Activated CD4-positive, alpha-beta T cell treated with anti-CD3 and anti-CD28 coated beads for 4 hours (primary cell): ENCODE measurements around the gene SERPINA3.
"Not testable (repeated sequence)": the region's sequence is repeated elsewhere in the genome, so short reads cannot be mapped to it uniquely, and the experiment has no call there.

Experiments
- DNase-seq, 2 donors: peaks; one replicate each; pipeline ENCODE4 v3.0.0-alpha.2; 2020

The SERPINA3 gene

DNA sequence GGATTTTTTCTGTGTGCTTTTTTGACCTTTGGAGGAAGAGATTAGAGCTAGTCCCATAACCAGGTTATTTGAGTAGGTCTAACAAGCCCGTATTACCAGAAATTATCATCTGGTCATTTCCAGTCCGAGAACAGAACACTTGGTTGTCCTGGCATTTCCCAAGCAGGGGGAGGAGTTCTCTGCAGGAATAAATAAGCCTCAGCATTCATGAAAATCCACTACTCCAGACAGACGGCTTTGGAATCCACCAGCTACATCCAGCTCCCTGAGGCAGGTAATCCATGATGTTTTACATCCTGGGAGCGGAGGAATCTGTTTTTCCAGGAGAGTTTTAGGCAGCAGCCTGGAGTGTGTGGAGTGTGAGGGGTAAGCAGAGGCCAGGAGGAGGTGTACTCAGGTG, at the start of gene SERPINA3:
TSS of gene SERPINA3 (plus strand) at position 218 of the 400 bp plus-strand sequence. CDS start 2,051 bp downstream, outside the sequence.
- DNase-seq: no peak

DNA sequence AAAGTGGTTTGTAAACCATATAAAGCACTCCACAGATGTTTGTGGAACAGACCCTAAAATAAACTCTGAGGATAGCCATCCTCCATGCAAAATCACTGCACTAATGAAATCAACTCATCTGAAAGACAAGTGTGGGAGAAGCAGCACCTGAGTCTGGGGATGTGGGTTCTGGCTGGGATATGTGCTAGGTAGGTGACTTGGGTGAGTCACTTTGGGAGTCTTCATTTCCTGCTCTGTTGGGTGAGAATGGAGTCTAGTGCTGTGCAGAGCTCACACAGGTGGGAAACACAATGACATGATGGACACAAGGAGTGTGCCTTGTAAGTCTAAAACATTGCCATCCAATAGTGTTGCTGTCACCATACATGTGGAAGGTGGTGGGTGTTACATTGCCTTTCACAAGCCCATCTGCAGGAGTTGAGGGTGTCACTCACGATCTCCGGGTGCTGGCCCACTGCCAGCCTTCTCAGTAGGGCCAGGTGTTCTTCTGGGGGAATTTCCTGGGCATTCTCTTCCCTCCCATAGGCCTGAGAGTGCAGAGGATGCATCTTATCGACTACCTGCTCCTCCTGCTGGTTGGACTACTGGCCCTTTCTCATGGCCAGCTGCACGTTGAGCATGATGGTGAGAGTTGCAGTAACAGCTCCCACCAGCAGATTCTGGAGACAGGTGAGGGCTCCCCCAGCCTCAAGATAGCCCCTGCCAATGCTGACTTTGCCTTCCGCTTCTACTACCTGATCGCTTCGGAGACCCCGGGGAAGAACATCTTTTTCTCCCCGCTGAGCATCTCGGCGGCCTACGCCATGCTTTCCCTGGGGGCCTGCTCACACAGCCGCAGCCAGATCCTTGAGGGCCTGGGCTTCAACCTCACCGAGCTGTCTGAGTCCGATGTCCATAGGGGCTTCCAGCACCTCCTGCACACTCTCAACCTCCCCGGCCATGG, 49.0 kb upstream of the SERPINA3 start:
- no peak for DNase-seq

DNA sequence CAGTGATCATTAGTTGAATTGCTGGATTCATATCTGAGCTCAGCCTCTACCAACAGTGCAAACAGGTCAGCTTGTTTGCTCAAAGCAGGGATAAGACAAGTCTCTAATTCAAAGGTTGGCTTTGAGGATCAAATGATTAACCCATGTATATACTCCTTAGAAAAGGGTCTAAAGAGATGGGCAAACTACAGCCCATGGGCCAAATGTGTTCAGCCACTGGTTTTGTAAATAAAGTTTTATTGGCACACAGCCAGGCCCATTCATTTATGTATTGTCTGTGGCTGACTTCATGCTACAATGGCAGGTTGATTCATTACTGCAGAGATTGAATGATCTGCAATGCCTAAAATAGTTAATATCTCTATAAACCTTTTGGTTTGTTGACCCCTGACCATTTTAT, 47.8 kb upstream of the SERPINA3 start:
- DNase-seq: no peak

DNA sequence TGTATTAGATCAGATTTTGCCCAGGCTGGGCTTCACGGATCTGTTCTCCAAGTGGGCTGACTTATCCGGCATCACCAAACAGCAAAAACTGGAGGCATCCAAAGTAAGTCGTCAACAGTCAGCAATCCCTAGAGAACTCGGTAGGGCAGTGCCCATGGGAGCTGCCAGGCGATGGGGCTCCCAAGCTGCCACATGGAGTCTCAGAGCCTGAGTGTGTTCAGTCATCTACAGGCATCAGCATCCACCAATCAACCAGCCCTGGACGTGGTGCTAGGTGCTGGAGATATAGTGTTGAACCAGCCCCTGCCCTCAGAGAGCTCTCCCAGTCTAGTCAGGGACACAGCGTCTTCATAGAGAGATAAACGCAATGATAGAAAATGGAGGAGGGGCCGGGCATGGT, 44.0 kb upstream of the SERPINA3 start:
- no peak for DNase-seq

DNA sequence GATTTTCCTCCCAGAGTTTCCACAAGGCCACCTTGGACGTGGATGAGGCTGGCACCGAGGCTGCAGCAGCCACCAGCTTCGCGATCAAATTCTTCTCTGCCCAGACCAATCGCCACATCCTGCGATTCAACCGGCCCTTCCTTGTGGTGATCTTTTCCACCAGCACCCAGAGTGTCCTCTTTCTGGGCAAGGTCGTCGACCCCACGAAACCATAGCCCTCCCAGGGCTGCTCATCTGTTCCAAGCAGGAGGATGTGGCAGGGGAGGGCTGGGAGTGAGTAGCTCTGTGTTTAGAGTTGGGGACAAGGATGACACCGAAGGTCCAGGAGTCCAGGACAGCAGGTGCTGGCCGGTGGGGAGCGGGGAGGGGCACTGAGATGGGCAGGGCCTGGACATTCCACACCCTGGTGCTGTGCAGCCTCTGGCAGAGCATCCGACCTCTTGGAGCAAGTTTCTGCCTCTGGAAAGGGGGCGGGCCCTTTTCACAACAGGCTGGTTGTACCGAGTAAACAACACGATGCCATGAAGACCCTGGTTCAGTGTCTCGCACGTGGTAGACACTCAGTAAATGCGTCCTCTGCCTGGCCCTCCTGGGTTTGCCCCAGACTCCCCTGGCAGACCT, 42.7 kb upstream of the SERPINA3 start:
- no peak for DNase-seq

DNA sequence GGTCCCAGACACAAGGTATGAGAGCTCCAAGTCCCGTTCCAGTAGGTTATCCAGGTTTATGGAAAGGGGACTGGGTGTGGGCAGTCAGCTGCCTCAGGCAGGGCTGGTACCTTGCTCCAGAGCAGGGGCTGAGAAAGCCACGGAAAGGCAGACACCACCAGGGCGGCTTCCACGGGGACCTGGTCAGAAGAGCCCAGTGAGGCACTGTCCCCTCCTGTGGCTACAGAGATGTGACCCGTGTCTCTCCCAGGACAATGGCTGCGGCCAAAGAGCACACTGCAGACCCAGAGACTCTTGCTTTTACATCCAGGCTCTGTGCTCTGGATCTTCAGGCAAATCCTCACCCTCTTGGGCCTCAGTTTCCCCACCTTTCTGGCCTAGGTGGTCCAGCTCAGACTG, 42.2 kb upstream of the SERPINA3 start:
- DNase-seq: no peak

DNA sequence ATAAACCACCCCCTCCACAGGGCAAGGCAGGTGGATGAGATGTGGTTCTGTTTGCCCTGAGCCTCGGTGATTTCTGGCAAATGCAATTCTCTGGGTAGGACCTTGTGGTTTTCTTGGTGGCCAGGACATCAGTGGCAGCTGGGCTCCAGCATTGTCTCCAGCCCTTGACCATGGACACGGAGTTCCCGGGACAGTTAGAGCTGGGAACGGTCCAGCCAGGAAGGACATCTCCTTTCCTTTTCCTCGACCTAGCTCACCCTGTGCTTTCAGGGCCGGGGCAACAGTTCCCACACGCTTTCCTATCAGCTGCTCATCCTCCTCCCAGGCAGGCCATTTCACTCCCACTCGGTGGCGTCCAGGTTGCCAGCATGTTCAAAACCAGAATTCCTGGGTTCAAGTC, 41.8 kb upstream of the SERPINA3 start:
- no peak for DNase-seq

DNA sequence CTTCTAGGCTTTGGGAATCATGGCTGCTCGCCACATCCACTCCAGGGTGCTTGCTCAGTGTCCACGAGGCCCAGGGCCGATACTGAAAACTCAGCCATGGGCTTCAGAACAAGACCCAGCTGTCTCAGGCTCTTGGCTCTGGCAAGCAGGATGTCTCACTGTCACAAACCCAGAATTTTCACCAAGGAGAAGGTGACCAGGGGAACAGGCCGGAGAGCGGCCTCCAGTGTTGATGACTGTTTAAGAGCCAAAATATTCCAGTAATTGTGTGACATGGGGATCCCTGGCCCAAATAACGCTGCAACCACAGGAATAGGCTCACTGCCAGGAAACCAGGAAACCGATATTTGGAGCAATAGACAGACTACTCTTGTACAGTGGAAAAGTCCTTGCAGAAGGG, 40.8 kb upstream of the SERPINA3 start:
- DNase-seq: no peak

DNA sequence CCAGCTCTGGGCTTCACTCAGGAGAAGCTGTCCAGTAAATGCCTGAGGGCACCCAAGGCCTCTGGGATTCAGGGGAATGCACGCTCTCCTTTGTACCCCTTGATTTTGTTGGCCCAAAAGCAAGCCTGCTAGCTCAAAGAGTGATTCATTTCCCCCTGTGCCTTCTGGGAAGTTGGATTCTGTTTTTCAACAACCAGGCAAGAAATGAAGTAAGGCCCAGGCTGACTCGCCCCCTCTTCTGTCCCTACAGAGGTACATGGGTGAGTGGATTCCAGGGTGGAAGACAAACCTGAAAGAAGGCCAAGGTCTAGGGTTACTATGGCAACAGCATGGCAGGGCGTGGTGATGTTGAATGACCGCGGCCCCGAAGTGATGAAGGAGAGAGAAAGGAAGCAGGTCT, 40.2 kb upstream of the SERPINA3 start:
- DNase-seq: no peak

DNA sequence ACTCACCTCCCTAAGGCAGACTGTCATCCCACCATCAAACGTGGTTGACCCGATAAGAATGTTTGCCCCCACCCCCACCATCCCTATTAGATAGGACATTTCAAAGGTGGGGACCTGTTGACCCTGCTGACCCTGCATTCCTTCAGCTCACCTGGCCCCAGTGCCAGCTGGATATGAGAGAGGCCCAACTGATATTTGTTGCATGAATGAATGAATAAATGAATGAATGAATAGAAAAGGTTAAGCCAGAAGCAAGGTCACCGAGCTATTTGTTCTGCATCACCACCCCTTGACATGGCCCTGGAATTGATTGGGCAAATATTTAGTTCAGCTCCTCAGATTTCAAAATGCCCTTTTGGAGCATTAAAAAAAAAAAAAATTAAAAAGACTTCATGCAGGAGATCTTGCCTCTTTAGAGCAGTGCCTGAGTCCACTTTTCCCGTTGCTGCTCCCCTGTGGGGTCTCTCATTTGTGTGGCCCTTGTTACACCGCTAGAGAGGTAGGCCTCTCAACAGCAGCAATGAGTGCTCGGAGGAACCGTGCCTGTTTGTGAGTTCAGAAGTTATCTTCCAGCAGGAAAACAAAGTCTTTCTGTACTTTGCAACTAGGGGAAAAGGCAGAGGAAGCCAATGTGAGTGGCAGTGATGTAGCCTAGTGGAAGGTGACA, 39.4 kb upstream of the SERPINA3 start:
- no peak for DNase-seq

DNA sequence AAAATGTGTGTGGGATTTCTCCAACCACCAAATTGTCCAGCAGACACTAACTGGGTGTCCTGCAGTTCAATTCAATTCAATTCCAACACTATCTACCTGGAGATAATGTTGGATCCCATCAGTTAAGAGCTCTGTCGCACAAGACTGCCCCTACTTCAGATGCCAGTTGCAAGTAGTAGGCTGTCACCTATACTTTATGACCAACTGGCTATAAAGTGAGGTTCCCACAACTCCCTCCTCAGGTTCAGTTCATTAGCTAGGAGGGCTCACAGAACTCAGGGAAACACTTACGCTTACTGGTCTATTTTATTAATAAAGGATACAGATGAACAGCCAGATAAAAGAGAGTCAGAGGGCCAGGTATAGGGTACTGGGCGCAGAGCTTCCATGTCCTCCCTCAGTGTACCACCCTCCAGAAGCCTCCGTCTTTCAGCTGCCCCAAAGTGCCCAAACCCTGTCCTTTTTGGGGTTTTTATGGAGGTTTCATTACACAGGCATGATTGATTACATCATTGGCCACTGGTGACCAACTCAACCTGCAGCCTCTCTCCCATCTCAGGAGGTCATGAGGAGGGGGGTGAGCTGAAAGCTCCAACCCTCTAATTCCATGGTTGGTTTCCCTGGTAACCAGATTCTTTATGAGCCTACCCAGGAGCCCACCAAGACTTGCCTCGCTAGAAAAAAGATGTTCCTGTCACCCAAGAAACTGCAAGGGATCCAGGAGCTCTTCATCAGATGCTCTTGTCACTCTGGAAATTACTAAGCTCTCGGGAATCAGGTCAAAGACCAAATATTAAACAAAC, 38.5 kb upstream of the SERPINA3 start:
- no peak for DNase-seq

DNA sequence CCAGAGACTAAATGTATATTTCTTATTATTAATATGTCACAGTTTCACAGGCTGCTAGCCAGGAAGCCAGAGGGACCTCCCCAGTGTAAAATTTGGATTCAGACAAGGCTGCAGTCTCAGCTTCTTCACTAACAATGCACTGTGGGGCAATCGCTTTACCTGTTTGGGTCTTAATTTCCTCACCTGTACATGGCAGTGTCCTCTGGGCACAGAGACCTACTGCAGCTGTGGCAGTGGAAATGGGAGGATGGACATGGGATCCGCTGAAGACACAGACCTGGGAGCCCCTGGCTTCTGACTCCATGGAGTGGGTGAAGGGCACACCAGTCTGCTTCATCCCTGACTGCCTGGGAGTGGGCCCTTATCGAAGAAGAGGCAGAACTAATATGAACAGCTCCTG, 37.9 kb upstream of the SERPINA3 start:
- no peak for DNase-seq

DNA sequence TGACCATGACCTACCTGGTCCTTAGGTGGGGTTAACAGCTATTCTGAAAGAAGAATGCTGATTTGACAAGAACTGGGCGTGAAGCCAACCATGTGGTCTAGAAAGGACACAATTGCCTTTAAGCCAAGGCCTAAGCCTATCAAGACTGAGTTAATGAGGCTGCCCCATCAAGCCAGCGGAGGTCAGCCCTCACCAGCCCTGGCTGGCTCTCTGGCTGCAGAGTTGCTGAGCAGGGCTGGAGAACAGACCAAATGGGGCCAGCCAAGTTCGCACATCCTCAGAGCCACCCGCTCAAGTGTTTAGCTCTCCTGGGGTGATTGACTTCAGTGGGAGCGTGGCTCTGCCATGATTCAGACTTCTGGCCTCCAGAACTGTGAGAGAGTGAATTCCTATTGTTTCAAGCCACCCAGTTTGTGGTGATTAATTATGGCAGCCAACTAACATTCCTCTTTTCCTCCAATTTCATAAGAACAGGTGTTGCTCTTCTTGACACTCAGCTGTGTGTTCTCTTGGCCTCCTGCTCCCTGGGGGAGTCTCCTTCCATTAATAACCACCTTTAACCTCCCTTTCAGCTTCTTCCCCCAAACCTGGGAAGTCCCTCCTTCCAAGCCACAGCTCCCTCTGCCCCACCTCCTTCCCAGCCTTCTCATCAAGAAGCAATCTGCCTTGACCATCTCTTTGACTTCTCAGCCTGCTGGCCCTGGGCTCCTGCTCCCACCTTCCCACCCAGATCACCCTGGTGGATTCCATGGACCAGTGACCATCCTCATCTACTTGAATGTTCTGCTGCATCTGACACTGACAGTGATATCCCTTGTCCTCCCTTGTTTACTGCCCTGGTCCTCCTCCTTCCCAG, 36.2 kb upstream of the SERPINA3 start:
- DNase-seq: no peak

DNA sequence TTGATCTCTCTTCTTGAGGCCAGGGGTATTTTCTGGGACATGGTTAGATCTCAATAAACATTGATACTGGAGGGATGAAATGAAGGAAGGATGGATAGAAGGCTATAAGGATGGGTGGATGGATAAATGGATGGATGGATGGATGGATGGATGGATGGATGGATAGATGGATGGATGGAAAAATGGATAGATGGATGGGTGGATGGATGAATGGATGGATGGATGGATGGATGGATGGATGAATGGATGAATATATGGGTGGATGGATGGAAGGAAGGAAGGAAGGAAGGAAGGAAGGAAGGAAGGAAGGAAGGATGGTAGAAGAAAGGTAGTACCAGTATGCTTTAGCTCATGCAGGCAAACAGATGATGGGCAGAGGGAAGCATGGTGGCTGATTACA, 34.7 kb upstream of the SERPINA3 start:
- DNase-seq: not testable (repeated sequence)

DNA sequence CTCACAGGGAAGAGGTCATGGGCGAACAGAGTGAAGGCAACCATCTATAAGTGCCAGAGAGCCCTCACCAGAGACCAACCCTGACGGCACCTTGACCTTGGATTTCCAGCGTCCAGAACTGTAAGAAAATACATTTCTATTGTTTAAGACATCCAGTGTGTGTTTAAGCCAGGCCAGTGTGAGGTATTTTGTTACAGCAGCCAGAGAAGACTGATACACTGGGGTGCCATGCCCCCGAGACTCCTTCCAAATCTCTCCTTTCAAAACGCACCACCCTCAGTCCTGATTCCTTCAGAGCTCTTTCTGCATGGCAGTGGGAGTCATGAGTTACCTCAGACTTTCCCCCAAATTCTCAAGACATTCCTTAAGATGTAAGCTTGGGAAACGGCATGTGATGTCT, 33.5 kb upstream of the SERPINA3 start:
- DNase-seq: no peak

DNA sequence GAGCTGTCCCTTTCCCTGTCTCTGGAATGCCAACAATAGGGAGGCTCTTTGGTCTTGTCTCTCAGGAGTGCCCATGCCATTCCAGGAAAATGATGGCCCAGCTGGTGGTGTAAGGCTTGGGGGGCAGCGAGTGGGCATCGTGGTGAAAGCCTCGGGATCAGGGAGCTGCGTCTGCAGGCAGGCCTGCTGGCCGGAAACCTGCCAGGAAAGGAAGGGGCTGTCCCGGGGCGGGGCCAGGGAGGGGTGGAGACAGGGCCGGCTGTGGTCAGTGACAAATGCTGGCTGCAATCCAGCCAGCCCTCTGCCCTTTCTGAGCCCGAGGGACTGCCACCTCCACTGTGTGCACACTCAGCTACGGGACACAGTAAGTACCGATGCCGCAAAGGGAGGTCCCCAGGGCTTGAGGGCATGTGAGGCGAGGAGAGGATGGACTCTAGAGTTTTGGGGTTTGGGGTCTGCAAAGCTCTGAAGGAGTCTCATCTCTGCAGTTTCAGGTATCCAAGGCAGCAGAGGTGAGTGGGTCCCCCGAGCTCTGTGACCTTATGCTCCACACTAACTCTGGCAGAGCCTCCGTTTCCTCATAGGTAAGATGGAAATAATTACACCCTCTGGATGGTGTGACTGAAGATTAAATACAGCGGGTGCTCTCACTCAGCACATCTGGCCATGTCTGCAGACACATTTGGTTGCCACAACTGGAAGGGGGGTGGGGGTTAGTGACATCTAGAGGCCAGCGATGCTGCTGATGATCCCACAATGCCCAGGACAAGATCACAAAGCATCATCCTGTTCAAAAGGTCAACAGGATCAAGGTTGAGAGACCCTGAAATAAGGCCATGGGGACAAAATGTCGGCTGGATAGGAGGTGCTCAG, 30.8 kb upstream of the SERPINA3 start, which contains the start of gene SERPINA5:
TSS of gene SERPINA5 (plus strand) at position 300 of the 873 bp plus-strand sequence. CDS start 5,937 bp downstream, outside the sequence.
- DNase-seq: no peak

DNA sequence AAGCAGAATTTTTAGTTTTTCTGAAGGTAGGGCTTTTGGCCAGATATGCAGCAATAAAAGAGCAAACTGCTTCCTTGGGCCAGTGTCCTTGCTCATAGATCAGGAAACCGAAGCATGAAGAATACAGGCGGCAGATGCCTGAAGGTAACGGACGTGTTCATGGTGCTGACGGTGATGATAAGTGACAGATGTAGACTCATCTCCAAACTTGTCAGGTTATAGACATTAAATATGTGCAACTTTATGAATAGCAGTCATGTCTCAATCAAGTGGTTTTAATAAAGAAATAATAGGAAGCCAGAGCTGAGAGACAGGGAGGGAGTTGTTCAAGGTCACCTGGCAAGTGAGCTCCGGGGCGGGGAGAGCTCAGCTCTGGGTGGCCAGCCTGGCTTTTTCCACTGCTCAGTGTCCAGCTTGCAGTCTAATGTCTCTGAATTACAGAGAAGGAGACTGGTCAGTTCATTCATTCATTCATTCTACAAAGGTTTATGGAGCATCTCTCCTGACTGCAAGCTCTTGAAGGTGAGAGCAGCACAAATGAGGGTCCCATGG, 29.9 kb upstream of the SERPINA3 start:
- DNase-seq: no peak

DNA sequence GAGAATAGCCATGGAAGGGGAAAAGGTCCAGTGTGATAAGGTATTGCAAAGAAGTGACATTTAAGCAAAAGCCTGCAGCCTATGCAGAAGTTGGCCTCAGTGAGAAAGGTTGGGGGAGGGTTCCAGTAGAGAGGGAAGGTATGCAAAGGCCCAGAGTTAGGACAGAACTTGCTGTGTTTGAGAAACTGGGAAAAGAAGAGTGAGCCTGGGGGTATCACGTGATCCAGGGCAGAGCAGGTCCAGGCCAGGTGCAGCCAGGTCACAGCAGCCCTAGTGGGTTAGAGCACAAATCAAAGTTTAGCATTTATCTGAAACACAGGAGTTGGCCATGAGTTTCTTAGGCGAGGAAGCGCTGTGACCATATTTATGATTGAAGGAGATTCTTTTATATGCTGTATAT, 29.3 kb upstream of the SERPINA3 start:
- DNase-seq: no peak

DNA sequence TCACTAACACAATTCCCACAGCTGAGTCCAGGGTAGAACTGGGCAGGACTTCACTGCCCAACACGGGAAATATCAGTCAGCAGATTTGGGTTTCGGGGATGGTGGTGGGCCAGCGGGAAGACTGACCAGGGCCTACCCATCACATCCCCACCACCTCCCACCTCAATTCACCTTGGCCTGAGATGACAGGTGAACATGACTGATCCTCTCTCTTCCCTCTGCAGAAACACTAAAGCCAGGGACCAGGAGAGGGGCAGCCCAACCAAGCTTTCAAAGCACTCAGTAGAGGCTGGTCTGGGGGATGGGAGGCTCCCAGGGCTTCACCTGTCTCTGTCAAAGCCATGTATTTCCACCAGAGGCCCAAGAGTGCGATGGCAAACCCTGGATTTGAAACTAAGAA, 28.6 kb upstream of the SERPINA3 start:
- DNase-seq: no peak

DNA sequence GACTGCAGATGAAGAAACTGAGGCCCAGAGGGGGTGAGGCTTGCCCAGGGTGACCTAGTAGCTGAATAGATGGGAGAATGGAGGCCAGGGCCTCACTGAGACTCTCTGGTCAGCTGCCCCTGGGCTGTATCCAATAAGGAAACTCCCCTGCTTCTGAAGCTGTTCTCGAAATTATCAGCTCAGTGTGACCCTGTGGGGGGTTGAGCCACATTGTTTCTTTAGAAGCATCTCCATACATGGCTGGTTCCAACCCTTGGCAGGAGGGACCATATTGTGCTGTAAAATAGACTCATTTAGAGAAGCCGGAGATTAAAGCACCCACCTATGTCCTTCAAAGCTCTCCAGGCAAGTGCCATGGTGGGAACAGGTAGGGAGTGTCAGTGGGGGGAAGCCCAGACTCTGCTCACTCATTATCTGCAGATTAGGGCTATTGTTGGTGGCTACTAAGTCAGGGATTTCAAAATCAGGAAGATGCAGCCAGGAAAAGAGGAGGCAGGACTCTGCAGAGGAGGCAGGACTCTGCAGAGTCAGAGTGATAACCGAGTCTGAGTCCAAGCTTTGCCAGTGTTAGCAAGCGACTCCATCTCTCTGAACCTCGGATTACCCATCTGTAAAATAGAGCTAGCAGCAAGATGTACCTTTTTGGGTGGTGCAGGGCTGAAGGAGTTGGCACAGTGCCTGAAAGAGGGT, 27.5 kb upstream of the SERPINA3 start:
- DNase-seq: no peak
